OCI-LY1 (cell line): ENCODE data around the gene ZNF148.

Experiments
- CTCF ChIP-seq: fragments of 200-600 bp; sonication (generic), shearing (Covaris generic); IDR thresholded peaks from 2 replicates; pipeline ENCODE4 v1.5.1; 2017; ENCODE audit warnings: mild to moderate bottlenecking, antibody characterized with exemption, low read length, moderate library complexity, mixed read lengths
- EZH2 ChIP-seq: fragments of 200-600 bp; sonication (generic), shearing (Covaris generic); IDR thresholded peaks from 2 replicates; pipeline ENCODE4 v1.8.0; 2017; ENCODE audit warnings: borderline replicate concordance, mixed run types, mild to moderate bottlenecking, antibody characterized with exemption, low read length, moderate library complexity, mixed read lengths

- no peak for TF ChIP-seq CTCF
- TF ChIP-seq EZH2: no peak
Observed at GRCh38 chr3:125232401-125232800, 142.7 kb downstream of the ZNF148 start.
